NAMALWA (cell line): ENCODE measurements around the gene OPN1MW2.
"Not testable (repeated sequence)": the region's sequence is repeated elsewhere in the genome, so short reads cannot be mapped to it uniquely, and the experiment has no call there.

Experiments
- DNase-seq: peaks from one replicate; pipeline ENCODE4 v3.0.0-alpha.2; 2015; ENCODE audit warnings: low spot score

Gene OPN1MW2

DNA sequence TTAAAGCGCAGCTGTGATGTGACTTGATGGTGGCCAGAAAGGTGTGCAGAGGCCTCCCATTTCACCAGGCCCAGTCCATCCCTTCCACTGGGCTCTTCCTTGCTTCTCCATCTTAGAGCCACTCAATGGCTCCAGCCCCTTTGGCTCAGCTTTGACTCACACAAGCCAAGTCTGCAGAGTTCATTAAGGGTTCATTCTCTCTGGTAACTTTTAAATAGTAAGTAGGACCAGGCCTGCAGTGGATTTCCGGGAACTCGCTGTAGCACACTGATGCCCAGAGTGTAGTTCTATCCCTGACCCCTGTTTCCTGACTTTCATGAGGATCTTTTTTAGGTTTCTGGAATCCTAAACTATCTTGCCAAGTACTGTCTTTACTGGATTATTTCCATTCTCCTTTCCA lies 49.7 kb downstream of the OPN1MW2 start:
- not testable (repeated sequence) for DNase-seq
